Spleen (tissue), 11 donors: ENCODE data around the gene ADCY2. TPM values are rescaled to one million over a fixed set of nuclear protein-coding genes. Genes with fewer than 3 reads are reported as not detected.

Experiments used
- DNase-seq: peaks from one replicate; pipeline ENCODE4 v3.0.0-alpha.2; 2020
- H3K27ac ChIP-seq, 8 donors: fragments of 200-600 bp; sonication (generic) in 7 of 8; 1 replicate in 4 of 8; 2 replicates in 4 of 8; pipeline versions ENCODE4 v1.5.0 to v1.8.0; 2016 to 2021; ENCODE audit warnings: inconsistent platforms in 4 of 8, mild to moderate bottlenecking in 4 of 8, moderate library complexity in 1 of 8
- H3K27me3 ChIP-seq, 7 donors: fragments of 200-600 bp; sonication (generic) in 6 of 7; replicated peaks in 1 of 7; 1 replicate in 4 of 7; 2 replicates in 3 of 7; pipeline versions ENCODE4 v1.5.0 to v1.8.0; 2016 to 2021; ENCODE audit warnings: inconsistent platforms in 3 of 7, mild to moderate bottlenecking in 1 of 7
- H3K36me3 ChIP-seq, 6 donors: fragments of 200-600 bp; sonication (generic) in 5 of 6; 1 replicate in 4 of 6; 2 replicates in 2 of 6; pipeline versions ENCODE4 v1.5.0 to v1.8.0; 2016 to 2021; ENCODE audit warnings: inconsistent platforms in 2 of 6
- H3K4me1 ChIP-seq, 6 donors: fragments of 200-600 bp; sonication (generic) in 5 of 6; 1 replicate in 3 of 6; 2 replicates in 3 of 6; pipeline versions ENCODE4 v1.5.0 to v1.8.0; 2016 to 2021; ENCODE audit warnings: inconsistent platforms in 3 of 6
- H3K4me3 ChIP-seq, 8 donors: fragments of 200-600 bp; sonication (generic) in 7 of 8; 1 replicate in 4 of 8; 2 replicates in 4 of 8; pipeline versions ENCODE4 v1.5.0 to v1.8.0; 2016 to 2021; ENCODE audit warnings: inconsistent platforms in 4 of 8, mild to moderate bottlenecking in 4 of 8, moderate library complexity in 2 of 8
- H3K9me3 ChIP-seq, 8 donors: fragments of 200-600 bp; sonication (generic) in 7 of 8; 1 replicate in 4 of 8; 2 replicates in 4 of 8; pipeline versions ENCODE4 v1.5.0 to v1.8.0; 2016 to 2021; ENCODE audit warnings: inconsistent platforms in 4 of 8
- CTCF ChIP-seq, 11 experiments: fragments of 200-600 bp in 7 of 11; fragments of 450-650 bp in 4 of 11; sonication (generic) in 4 of 11; IDR thresholded peaks in 8 of 11; conservative IDR thresholded peaks in 3 of 11; 1 replicate in 7 of 11; 2 replicates in 4 of 11; pipeline versions ENCODE4 v1.4.0 to v1.8.0; 2016 to 2021; ENCODE audit warnings: antibody characterized with exemption in 11 of 11, inconsistent platforms in 4 of 11, mild to moderate bottlenecking in 1 of 11
- POLR2A ChIP-seq, 3 donors: fragments of 450-650 bp; IDR thresholded peaks; one replicate each; pipeline ENCODE4 v1.5.1; 2017; ENCODE audit warnings: antibody characterized with exemption in 3 of 3, mild to moderate bottlenecking in 1 of 3
- POLR2AphosphoS5 ChIP-seq, 3 donors: sonication (generic); formaldehyde crosslinking; IDR thresholded peaks; one replicate each; pipeline ENCODE4 v1.5.1; 2017; ENCODE audit warnings: antibody characterized with exemption in 3 of 3
- WGBS, 5 donors: extraction: QIAGEN DNeasy Blood & Tissue Kit in 3 of 5; methylation state at CpG; one replicate each; pipeline versions ENCODE4 v1.1.5 to v1.1.7; 2013 to 2018; 5-methylcytosine and 5-hydroxymethylcytosine counted together
- intact Hi-C: fragments of 100-400 bp; cut with DNase I; formaldehyde crosslinking; loops from one replicate; pipeline ENCODE4 v1.15.0; 2023; ENCODE audit warnings: low total_unique reads
- polyA plus RNA-seq, 3 donors: library from polyadenylated mRNA; stranded (reverse); fragments of 200-250 nt; gene quantifications; one replicate each; pipeline ENCODE4 v1.2.1, GENCODE V29; 2013
- total RNA-seq, 7 donors: library from RNA; depleted of rRNA in 3 of 7; stranded (reverse); fragments of >200 nt in 3 of 7; fragmentation: NEBNext Ultra II Directional in 4 of 7; extraction: Animal tissue kit (Norgen Biotek cat#: 25700) in 4 of 7; gene quantifications; one replicate each; pipeline versions ENCODE4 v1.1.0 to v1.2.1, GENCODE V29; 2016 to 2021
- donor health status: healthy with polysubstance abuse.
- donor health status: DM: no; HTN: no; CAD: no; lungs with moderate emphysema.
- donor health status: DM: no; HTN: no; CAD: no.
- donor health status: Bipolar disorder and iron deficiency.
- donor health status: healthy.
- donor health status: DM: no; HTN: no; CAD: no.
- donor health status: DM: yes; HTN: yes; CAD: no.

Gene ADCY2
- total and polyA plus RNA-seq, 10 donors, result 0.02 to 1.5 (median 0.18) TPM

- Histone ChIP-seq H3K27me3 (no peaks in the 10 kb centered on the region), H3K4me3 (no peak overlapping the region), H3K36me3 (no peaks in the 10 kb centered on the region), H3K4me1 (no peaks in the 10 kb centered on the region), H3K27ac (no peak overlapping the region), H3K9me3 (peaks cover 0 to 8% (median 0%) of the 10 kb centered on the region in 8 donors)
- 75 to 88% (median 77%) methylated on average over 7 of the region's 7 CpGs for WGBS, 5 donors
- intact Hi-C loops, result no loop called here
- no peak for TF ChIP-seq CTCF (IDR thresholded peaks at IDR 0.05 in 8 of 11, conservative IDR thresholded peaks at IDR 0.05 in 3 of 11)
- TF ChIP-seq POLR2AphosphoS5 (IDR thresholded peaks at IDR 0.05), result no peak
- TF ChIP-seq POLR2A (IDR thresholded peaks at IDR 0.05), result no peak
- no peak for DNase-seq
These were observed 92.8 kb downstream of the ADCY2 start for GRCh38 chr5:7488734-7489133.

GRCh38 chr5:7492371-7492770 is 96.4 kb downstream of the ADCY2 start:
- Histone ChIP-seq H3K36me3 (no peaks in the 10 kb centered on the region), H3K4me3 (no peak overlapping the region), H3K27me3 (no peaks in the 10 kb centered on the region), H3K27ac (no peak overlapping the region), H3K4me1 (no peaks in the 10 kb centered on the region), H3K9me3 (peaks cover 0 to 8% (median 0%) of the 10 kb centered on the region in 8 donors)
- no peak for DNase-seq
- WGBS, 5 donors, result 63 to 80% (median 71%) methylated on average over 4 of the region's 4 CpGs
- intact Hi-C loops, result no loop called here
- TF ChIP-seq POLR2AphosphoS5 (IDR thresholded peaks at IDR 0.05) (no peak), CTCF (IDR thresholded peaks at IDR 0.05 in 8 of 11, conservative IDR thresholded peaks at IDR 0.05 in 3 of 11) (no peak), POLR2A (IDR thresholded peaks at IDR 0.05) (no peak)

- no peak overlapping the region for H3K27ac ChIP-seq
- WGBS, 5 donors, result 77 to 94% (median 90%) methylated on average over 1 of the region's 1 CpG
- intact Hi-C loops, result no loop called here
- H3K4me1 ChIP-seq, result no peaks in the 10 kb centered on the region
- DNase-seq, result no peak
- no peak overlapping the region for H3K4me3 ChIP-seq
- H3K9me3 ChIP-seq, result peaks cover 0 to 8% (median 0%) of the 10 kb centered on the region in 8 donors
- H3K36me3 ChIP-seq, result no peaks in the 10 kb centered on the region
- no peak for TF ChIP-seq POLR2A (IDR thresholded peaks at IDR 0.05)
- TF ChIP-seq CTCF (IDR thresholded peaks at IDR 0.05 in 8 of 11, conservative IDR thresholded peaks at IDR 0.05 in 3 of 11), result no peak
- no peak for TF ChIP-seq POLR2AphosphoS5 (IDR thresholded peaks at IDR 0.05)
- H3K27me3 ChIP-seq, result no peaks in the 10 kb centered on the region
These were observed 97.1 kb downstream of the ADCY2 start for GRCh38 chr5:7493081-7493480.

- H3K4me3 ChIP-seq, result no peak overlapping the region
- WGBS, 5 donors, result 77 to 82% (median 81%) methylated on average over 5 of the region's 5 CpGs
- TF ChIP-seq POLR2AphosphoS5 (IDR thresholded peaks at IDR 0.05) (no peak), CTCF (IDR thresholded peaks at IDR 0.05 in 8 of 11, conservative IDR thresholded peaks at IDR 0.05 in 3 of 11) (no peak), POLR2A (IDR thresholded peaks at IDR 0.05) (no peak)
- H3K9me3 ChIP-seq, result peaks cover 0 to 8% (median 0%) of the 10 kb centered on the region in 8 donors
- H3K27me3 ChIP-seq, result no peaks in the 10 kb centered on the region
- DNase-seq, result no peak
- intact Hi-C loops, result no loop called here
- no peak overlapping the region for H3K27ac ChIP-seq
- no peaks in the 10 kb centered on the region for H3K4me1 ChIP-seq
- H3K36me3 ChIP-seq, result no peaks in the 10 kb centered on the region
These were observed 97.7 kb downstream of the ADCY2 start for GRCh38 chr5:7493622-7494021.
